GM21619 (cell line): ENCODE results near the gene INA.
"Not testable (repeated sequence)": the region's sequence is repeated elsewhere in the genome, so short reads cannot be mapped to it uniquely, and the experiment has no call there.

Experiments
- ATAC-seq: cut with Tn5 transposase; IDR thresholded peaks from one replicate; pipeline ENCODE4 v1.9.1; 2021; ENCODE audit not compliant: unreplicated experiment

Gene INA

GRCh38 chr10:103276896-103277712 is at the start of gene INA:
INA (plus strand) TSS chr10:103277138; CDS start chr10:103277212, 74 bp downstream.
- no peak for ATAC-seq

- ATAC-seq: no peak
Measured at GRCh38 chr10:103227416-103227815, 49.5 kb upstream of the INA start.

DNA sequence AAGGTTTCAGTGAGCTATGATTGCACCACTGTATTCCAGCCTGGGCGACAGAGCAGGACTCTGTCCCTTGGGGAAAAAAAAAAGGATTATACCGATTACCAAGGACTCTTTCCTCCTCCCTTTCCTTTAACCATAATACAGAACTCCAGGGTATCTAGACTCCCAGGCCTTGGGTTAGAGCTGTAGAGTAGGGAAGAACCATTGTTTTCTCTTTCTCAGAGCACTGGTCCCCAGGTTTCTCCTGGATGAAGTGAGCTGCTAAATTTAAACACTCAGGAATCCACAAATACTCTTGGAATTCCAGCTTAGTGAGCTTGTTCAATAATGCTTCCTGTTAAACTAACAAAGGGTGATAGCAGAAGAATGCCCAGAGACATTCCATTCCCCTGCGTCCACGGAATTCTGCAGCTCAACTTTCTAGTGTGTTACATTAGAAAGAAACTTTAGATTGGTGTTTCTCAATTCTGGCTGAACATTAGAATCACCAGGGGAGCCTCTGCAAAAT is 45.8 kb upstream of the INA start:
- no peak for ATAC-seq

DNA sequence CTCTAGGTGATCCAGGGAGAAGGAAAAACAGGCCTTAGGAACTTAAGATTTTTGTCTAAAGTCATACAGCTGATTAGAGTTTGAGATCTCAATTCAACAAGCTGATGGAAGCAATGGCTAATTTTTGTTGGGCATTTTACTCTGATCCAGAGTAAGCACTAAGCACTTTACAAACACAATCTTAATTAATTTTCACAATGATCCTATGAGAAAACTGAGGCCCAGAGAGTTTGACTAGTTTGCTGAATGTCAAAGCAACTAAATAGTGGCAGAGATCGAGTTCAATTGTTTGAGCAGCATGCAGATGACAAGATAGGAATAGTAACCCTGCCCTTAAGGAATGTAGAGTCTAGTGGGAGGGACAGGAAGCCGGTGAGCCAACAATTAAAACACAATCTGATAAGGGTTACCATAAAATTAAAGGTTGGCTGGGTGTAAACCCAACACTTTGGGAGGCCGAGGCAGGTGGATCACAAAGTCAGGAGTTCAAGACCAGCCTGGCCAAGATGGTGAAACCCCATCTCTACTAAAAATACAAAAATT is 44.7 kb upstream of the INA start:
- ATAC-seq: no peak

DNA sequence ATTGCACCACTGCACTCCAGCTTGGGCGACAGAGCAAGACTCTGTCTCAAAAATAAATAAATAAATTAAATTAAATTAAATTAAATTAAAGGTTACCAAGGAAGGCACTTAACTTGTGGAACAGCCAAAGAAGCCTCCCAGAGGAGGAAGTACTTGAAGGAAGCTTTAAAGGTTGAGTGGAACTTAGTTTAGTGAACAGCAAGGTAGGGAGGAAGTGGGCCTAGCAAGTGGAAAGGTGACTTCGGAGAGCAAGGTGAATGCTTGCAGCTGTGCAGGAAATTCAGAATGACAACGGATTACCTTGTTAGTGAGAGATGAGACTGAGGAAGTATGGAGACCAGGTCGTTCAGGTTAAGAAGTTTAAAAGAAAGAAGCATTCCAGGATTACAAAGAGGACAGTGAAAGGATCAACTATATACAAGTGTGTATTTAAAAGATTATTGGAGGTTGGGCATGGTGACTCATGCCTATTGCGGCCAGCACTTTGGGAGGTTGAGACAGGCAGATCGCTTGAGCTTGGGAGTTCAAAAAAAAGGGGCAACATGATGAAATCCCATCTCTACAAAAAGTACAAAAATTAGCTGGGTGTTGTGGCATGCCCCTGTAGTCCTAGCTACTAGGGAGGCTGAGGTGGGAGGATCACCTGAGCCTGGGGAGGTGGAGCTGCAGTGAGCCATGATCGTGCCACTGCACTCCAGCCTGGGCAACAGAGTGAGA is 44.0 kb upstream of the INA start:
- no peak for ATAC-seq

DNA sequence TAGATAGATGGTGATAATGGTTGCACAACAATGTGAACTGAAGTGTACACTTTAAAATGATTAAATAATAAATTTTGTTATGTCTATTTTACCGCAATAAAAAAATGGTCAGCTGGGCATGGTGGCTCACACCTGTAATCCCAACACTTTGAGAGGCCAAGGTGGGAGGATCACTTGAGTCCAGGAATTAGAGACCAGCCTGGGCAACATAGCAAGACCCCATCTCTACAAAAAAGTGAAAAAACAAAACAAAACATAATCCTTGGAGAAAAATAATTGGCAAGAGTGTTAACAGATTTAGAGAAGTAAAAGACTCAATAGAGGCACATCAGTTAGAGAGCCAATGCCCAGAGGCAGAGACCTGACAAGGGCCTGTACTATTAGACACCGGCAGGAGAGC is 41.2 kb upstream of the INA start:
- ATAC-seq: no peak

- no peak for ATAC-seq
Measured at GRCh38 chr10:103238506-103239252, 38.3 kb upstream of the INA start.

GRCh38 chr10:103241262-103242011 is 35.5 kb upstream of the INA start:
- no peak for ATAC-seq

- no peak for ATAC-seq
Measured at GRCh38 chr10:103244666-103245271, 32.2 kb upstream of the INA start.

DNA sequence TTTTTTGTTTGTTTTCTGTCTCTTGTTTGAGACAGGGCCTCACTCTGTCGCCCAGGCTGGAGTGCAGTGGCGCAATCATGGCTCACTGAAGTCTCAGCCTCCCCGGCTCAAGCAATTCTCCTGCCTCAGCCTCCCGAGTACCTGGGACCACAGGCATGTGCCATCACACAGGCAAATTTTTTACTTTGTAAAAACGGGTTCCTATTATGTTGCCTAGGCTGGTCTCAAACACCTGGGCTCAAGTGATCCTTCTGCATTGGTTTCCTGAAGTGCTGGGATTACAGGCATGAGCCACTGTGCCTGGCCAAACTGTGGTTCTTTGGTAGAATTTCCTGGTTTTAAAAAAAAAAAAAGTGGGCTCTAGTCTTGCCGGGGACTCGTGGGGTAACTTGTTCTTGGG is 31.4 kb upstream of the INA start, which contains the start of gene RPEL1:
TSS of gene RPEL1 (plus strand) at position 301 of the 400 bp plus-strand sequence. CDS start 110 bp downstream, outside the sequence.
- not testable (repeated sequence) for ATAC-seq

- no peak for ATAC-seq
Measured at GRCh38 chr10:103246324-103246723, 30.6 kb upstream of the INA start.

GRCh38 chr10:103254113-103254512 is 22.8 kb upstream of the INA start:
- no peak for ATAC-seq

GRCh38 chr10:103254538-103255325 is 22.2 kb upstream of the INA start:
- no peak for ATAC-seq

- ATAC-seq: no peak
Measured at GRCh38 chr10:103256613-103257012, 20.3 kb upstream of the INA start.

GRCh38 chr10:103257812-103258211 is 19.1 kb upstream of the INA start:
- no peak for ATAC-seq

DNA sequence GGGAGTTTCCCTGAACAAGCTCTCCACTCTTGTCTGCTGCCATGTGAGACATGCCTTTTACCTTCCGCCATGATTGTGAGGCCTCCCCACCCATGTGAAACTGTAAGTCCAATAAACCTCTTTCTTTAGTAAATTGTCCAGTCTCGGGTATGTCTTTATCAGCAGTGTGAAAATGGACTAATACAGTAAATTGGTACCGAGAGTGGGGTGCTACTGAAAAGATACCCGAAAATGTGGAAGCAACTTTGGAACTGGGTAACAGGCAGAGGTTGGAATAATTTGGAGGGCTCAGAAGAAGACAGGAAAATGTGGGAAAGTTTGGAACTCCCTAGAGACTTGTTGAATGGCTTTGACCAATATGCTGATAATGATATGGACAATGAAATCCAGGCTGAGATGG is 18.0 kb upstream of the INA start:
- not testable (repeated sequence) for ATAC-seq

DNA sequence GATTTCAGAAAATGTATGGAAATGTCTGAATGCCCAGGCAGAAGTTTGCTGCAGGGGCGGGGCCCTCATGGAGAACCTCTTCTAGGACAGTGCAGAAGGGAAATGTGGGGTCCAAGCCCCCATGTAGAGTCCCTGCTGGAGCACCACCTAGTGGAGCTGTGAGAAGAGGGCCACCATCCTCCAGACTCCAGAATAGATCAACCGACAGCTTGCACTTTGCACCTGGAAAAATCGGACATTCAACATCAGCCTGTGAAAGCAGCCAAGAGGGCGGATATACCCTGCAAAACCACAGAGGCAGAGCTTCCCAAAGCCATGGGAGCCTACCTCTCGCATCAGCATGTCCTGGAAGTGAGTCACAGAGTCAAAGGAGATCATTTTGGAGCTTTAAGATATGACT is 16.9 kb upstream of the INA start:
- no peak for ATAC-seq

DNA sequence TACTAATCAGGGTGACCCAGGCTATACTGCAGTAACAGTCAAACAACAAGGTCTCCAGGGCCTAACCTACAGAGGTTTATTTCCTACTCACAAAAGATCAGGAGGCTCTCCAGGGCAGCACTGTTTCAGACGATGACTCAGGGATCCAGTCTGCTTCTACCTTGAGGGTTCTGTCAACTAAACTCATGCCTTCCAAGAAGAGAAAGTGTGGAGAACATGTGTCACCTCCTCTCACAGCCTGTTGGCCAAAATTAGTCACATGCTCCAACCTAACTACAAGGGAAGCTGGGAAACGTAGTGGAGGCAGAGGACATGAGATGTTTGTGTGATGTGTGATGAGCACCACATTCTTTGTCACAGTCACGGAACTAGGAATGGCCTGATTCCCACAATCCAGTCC is 14.7 kb upstream of the INA start:
- no peak for ATAC-seq

DNA sequence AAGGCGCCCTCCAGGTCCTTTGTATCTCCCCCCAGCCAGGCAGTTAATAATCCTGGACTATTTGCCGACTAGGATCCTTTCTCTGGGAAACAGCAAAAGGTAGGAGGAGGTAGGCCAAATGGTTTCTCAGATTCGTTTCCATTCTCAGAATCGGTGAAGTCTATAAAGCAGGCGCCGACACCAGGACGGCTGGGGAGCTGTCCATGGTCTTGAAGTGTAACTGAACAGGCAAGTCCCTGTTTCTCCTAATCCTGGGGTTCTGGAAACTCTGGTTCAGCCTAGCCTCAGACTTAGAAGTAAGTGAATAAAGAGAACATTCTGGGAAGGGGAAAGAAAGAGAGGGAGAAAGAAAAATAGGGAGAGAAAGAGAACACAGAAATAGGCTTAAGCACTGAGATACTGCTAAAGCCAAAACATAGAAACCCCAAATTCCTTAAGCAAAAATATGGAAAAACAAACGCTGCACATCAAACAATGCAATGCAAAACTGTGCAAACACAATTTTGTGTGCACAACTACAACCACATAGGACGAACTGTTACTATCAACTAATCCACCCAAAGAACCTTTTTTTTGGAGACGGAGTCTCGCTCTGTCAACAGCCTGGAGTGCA is 11.1 kb upstream of the INA start:
- ATAC-seq: no peak
